Measurements from ENCODE around the gene UVSSA.
"Not testable (repeated sequence)": the region's sequence is repeated elsewhere in the genome, so short reads cannot be mapped to it uniquely, and the experiment has no call there.

Gene UVSSA

DNA sequence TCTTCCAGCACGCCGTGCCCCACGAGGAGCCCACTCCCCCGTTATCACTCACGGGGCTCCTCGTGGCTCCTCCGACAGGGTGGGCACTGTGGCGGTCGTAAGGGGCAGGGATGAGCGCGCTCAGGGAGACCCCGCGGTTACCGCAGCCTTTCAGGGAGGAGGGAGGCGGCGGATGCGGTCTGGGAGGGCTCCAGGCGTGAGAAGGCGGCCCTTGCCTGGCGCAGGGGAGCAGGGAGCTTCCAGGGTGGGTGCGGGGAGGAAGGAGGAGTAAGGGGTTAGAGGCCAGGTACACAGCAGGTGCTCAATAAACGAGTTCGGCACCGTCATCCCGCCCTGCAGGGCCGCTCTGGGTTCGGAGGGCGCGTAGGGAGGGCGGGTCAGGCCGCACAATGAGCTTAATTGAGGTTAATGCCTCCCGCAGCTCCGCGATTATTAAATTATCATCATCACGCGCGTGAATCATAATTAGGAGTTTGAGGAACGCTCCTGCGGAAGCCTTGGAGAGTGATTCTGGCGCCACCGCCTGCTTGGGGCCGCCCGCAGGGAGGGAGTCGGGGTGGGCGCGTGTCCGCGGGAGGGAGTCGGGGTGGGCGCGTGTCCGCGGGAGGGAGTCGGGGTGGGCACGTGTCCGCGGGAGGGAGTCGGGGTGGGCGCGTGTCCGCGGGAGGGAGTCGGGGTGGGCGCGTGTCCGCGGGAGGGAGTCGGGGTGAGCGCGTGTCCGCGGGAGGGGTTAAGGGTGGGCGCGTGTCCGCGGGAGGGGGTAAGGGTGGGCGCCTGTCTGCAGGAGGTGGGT lies 66.9 kb downstream of the UVSSA start:
- no peaks in the 10 kb centered on the region for H3K36me3 Mint-ChIP-seq (ENCODE audit: low read depth)
- H3K4me3 Mint-ChIP-seq = no peak overlapping the region
- H3K27ac Mint-ChIP-seq = no peak overlapping the region
- H3K9me3 Mint-ChIP-seq = no peaks in the 10 kb centered on the region
- H3K27me3 Mint-ChIP-seq = peaks cover 75% of the 10 kb centered on the region
- no peaks in the 10 kb centered on the region for H3K4me1 Mint-ChIP-seq (ENCODE audit: low read depth)
- intact Hi-C loops (cut with micrococcal nuclease) = no loop called here

DNA sequence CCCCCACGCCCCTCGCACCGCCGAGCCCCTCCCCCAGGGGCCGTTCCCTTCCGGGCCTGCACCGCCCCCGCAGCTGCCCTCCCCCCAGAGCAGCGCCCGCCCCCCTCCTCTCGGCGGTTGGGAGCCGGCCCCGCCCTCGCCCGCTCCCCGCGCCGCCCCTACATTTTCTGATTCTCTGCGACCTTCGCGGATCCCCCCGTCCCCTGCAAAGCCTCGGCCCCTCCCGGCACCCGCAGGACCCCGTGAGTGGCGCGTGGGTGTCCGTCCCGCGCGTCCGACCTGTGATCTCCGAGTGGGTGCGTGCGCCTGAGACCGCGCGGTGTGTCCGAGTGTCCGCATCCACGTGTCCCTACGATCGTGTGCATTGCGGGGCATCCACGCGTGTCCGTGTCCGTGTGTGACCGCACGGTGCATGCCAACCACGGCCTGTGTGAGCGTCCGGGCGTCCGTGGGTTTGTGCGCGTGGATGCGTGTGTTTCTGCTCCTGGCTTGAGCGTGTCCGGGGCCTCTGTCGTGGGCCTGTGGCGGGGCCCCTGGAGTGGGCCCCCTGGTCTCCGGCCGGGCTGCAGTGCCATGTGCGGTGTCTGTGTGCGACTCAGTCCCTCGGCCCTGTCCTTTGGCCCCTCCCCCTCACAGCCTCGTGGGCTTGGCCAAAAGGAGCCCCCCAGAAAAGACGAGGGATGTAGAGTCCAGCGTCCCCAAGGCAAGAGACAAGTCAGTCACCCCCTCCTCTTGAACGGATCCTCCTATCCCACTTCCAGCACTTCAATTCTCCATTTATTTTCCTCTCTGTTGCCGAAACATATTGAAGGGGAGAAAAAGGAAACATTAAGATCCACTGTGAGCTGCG lies 68.0 kb downstream of the UVSSA start:
- no peaks in the 10 kb centered on the region for H3K9me3 Mint-ChIP-seq
- H3K27me3 Mint-ChIP-seq = peaks cover 66% of the 10 kb centered on the region
- no peaks in the 10 kb centered on the region for H3K36me3 Mint-ChIP-seq (ENCODE audit: low read depth)
- H3K27ac Mint-ChIP-seq = no peak overlapping the region
- intact Hi-C loops (cut with micrococcal nuclease) = no loop called here
- no peak overlapping the region for H3K4me3 Mint-ChIP-seq
- H3K4me1 Mint-ChIP-seq (ENCODE audit: low read depth) = no peaks in the 10 kb centered on the region

DNA sequence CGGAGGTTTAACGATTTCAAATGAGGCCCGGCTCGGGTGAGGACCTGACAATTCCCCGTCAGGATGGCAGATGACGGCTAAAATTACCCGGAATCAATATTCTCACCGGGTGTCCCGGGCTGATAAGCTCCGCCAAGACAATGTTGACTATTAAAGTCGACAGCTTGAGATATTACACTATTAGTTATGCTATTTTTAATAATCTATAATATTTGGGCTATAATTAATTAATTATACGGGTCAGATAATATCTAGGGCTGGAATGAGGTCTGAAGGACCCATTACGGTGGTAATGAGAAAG lies 68.6 kb downstream of the UVSSA start:
- H3K4me3 Mint-ChIP-seq = no peak overlapping the region
- intact Hi-C loops (cut with micrococcal nuclease) = no loop called here
- H3K4me1 Mint-ChIP-seq (ENCODE audit: low read depth) = no peaks in the 10 kb centered on the region
- H3K36me3 Mint-ChIP-seq (ENCODE audit: low read depth) = no peaks in the 10 kb centered on the region
- H3K27me3 Mint-ChIP-seq = peaks cover 63% of the 10 kb centered on the region
- H3K27ac Mint-ChIP-seq = no peak overlapping the region
- H3K9me3 Mint-ChIP-seq = no peaks in the 10 kb centered on the region

DNA sequence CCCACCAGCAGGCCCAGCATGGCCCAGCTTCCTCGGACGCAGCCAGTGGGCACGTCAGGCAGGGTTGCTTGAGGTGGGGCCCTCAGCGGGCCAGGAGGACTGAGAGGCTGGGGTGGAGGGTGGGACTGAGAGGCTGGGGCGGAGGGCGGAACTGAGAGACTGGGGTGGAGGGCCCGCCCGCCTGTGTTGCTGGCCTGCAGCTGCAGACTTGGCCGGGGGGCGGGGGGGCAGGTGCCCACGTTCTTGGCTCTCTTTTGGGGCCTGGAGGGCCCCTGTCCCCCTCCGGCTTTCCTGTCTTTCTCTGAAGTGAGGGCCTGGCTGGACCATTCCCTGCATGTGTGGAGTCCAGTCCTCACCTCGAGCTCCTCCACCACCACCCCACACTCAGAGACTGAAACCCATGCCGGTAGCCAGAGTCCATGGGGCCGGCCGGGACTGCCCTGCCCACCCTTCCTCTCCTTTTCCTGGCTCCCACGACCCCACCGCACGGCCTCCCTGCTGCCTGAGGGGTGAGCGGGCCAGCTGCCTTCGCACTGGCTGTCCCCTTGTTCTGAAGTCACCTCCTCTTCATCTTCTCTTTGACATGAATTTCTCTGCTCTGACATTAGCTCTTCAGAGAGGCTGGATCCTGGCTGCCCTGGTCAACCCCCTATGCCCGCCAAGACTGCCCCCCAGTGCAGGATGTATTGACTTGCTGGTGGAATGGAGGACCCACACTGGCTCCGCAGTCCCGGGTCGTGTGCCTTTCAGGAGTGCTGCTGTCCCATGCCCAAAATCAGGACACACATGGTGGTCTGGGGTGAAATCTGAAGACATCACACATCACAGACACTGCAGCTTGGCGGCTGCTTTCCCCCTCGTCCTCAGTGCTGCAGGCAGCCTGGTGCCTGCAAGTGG lies 69.3 kb downstream of the UVSSA start:
- no peak overlapping the region for H3K27ac Mint-ChIP-seq
- H3K9me3 Mint-ChIP-seq = no peaks in the 10 kb centered on the region
- intact Hi-C loops (cut with micrococcal nuclease) = no loop called here
- no peaks in the 10 kb centered on the region for H3K4me1 Mint-ChIP-seq (ENCODE audit: low read depth)
- peaks cover 62% of the 10 kb centered on the region for H3K27me3 Mint-ChIP-seq
- H3K36me3 Mint-ChIP-seq (ENCODE audit: low read depth) = no peaks in the 10 kb centered on the region
- H3K4me3 Mint-ChIP-seq = no peak overlapping the region

DNA sequence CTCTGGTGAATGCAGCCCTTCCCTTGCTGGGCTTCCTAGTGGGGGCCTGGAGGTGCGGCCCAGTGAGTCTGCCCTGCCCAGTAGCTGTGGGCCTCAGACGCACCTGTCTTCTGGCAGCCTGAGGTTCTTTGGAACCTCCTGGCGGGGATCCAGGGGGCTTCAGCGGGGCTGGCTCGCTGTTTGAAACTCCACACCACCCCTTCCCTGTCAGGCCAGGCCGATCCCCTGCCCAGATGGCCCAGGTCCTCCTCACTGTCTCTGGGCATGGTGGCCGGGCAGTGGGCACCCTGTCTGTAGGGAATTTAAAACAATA lies 69.9 kb downstream of the UVSSA start:
- intact Hi-C loops (cut with micrococcal nuclease) = no loop called here
- no peaks in the 10 kb centered on the region for H3K9me3 Mint-ChIP-seq
- no peak overlapping the region for H3K27ac Mint-ChIP-seq
- peaks cover 56% of the 10 kb centered on the region for H3K27me3 Mint-ChIP-seq
- no peak overlapping the region for H3K4me3 Mint-ChIP-seq
- no peaks in the 10 kb centered on the region for H3K36me3 Mint-ChIP-seq (ENCODE audit: low read depth)
- no peaks in the 10 kb centered on the region for H3K4me1 Mint-ChIP-seq (ENCODE audit: low read depth)

DNA sequence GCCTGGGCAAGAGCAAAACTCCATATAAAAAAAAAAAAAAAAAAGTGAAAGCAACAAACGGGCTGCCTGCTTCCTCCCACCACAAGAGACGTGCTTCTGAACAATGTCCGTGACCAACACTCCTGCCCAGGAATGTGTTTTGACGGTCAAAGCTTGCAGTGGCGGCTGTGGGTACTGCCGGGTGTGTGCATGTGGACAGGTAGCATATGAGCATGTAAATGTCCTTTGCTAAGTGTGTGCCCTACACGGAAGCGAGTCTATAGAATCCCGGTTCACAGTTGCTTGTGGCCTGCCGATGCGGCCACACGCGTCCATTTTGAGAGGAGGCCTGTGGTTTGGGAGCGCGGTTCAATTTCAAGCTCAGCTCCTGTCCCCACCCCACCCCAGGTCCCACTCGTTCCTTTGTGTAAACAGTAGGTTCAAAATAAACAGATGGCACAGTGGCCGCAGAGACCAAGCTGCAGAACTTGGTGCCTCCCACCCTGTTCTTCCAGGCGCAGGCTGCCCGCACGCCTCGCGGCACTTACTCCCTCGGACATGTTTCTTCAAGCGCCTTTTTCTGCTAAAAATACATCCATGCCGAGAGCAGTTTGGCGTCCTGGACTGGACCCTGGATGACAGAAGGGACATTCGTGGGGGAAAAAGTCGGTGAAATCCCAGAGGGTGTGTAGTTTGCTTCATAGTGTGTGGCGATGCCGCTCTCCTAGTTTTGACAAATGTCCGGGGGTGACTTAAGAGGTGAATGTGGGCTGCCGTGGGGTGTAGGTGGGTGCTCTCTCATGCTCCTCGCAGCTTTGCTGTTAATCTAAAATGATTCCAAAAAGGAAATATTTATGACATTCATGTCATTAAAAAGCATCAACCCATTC lies 70.7 kb downstream of the UVSSA start:
- H3K36me3 Mint-ChIP-seq (ENCODE audit: low read depth) = no peaks in the 10 kb centered on the region
- H3K27me3 Mint-ChIP-seq = peaks cover 51% of the 10 kb centered on the region
- H3K4me3 Mint-ChIP-seq = no peak overlapping the region
- no peak overlapping the region for H3K27ac Mint-ChIP-seq
- no peaks in the 10 kb centered on the region for H3K9me3 Mint-ChIP-seq
- H3K4me1 Mint-ChIP-seq (ENCODE audit: low read depth) = no peaks in the 10 kb centered on the region
- intact Hi-C loops (cut with micrococcal nuclease) = no loop called here

DNA sequence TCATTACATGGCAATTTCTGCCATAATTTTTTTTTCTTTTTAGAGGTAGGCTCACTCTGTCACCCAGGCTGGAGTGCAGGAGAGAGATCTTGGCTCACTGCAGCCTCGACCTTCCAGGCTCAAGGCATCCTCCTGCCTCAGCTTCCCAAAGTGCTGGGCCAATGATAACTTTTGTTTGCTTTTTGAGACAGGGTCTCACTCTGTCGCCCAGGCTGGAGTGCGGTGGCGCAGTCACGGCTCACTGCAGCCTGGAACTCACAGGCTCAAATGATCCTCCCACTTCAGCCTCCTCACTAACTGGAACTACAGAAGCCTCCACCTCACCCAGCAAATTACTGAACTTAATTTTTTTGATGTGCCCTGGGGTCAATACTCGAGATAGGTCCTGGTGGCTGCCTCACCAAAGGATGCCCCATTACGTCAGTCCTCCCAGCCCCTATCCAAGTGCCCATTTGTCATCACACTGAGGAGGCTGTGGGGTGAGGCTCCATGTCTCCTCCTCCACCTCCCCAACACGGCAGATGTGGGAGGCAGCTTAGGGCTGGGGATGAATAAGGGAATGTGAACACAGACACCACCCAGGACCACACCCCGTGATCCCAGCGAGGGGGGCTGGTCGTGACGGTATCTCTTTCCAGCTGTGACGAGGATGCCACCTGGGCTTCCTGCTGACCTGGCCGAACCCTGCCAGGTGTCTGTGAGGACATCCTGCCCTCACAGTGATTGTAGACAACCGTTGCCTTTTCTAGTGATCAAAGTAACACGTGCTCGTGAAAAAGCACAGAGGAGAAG lies 71.7 kb downstream of the UVSSA start:
- H3K27ac Mint-ChIP-seq = no peak overlapping the region
- peaks cover 45% of the 10 kb centered on the region for H3K27me3 Mint-ChIP-seq
- H3K36me3 Mint-ChIP-seq (ENCODE audit: low read depth) = no peaks in the 10 kb centered on the region
- H3K4me1 Mint-ChIP-seq (ENCODE audit: low read depth) = no peaks in the 10 kb centered on the region
- no peaks in the 10 kb centered on the region for H3K9me3 Mint-ChIP-seq
- H3K4me3 Mint-ChIP-seq = no peak overlapping the region
- intact Hi-C loops (cut with micrococcal nuclease) = no loop called here

DNA sequence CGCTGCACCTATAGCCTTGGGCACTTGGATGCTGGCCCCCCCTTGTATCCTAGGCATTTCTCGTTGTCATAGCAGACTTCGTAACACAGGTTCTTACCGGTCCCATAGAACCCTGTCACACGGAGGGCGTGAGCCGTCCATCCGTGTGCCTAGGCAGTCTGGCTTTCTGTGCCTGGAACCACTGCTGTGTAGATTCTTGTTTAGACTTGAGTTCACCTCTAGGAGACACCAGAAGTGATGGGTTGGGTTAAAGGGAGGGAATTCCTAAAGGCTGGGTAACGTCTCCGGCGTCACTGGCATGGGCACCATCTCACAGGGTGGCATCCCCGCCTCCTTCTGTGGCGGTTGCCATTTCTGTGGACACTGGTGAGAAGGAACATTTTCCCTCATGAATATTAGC lies 72.7 kb downstream of the UVSSA start:
- no peaks in the 10 kb centered on the region for H3K9me3 Mint-ChIP-seq

DNA sequence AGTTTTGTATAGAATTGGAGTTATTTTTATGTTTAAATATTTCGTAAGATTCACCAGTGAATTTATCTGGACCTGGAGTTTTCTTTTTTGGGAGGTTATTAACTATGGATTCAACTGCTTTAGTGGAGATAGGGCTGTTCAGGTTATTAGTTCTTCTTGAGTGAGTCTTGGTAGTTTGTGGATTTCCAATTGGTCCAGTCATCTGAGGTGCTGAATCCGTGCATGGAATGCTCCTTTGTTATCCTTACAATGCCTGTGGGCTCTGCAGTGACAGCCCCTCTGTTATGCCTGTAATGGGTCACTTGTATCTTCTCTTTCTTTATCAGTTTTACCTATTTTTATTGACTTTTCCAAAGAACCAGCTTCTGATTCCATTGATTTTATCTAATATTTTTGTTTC lies 74.6 kb downstream of the UVSSA start:
- no peaks in the 10 kb centered on the region for H3K36me3 Mint-ChIP-seq (ENCODE audit: low read depth)

More for the DNA sequence above, 72.7 kb downstream of the UVSSA start:
- Mint-ChIP-seq H3K27me3 (peaks cover 45% of the 10 kb centered on the region), H3K27ac (no peak overlapping the region), H3K36me3 (ENCODE audit: low read depth) (no peaks in the 10 kb centered on the region), H3K4me1 (ENCODE audit: low read depth) (no peaks in the 10 kb centered on the region), H3K4me3 (no peak overlapping the region)
- intact Hi-C loops (cut with micrococcal nuclease) = no loop called here

DNA sequence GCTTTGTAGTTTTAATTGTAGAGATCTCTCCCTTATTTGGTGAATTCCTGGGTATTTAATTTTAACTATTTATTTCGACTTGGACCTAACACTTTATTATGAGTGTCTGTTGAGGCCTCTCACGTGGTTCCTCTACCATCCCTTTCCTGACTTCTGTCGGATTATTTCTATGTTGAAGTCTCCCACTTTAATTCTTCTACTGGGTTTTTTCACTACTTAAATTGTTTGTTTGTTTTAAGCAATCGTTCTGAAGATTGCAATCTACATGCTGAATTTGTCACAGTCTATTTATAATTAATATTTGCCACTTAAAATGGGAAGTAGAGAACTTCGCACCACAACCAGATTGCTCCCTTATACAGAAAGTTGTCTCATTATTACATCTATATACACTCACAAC lies 80.0 kb downstream of the UVSSA start:
- H3K36me3 Mint-ChIP-seq (ENCODE audit: low read depth) = no peaks in the 10 kb centered on the region
- H3K9me3 Mint-ChIP-seq = no peaks in the 10 kb centered on the region
- no peaks in the 10 kb centered on the region for H3K4me1 Mint-ChIP-seq (ENCODE audit: low read depth)
- H3K4me3 Mint-ChIP-seq = no peak overlapping the region
- intact Hi-C loops (cut with micrococcal nuclease) = no loop called here
- peaks cover 18% of the 10 kb centered on the region for H3K27me3 Mint-ChIP-seq
- H3K27ac Mint-ChIP-seq = no peak overlapping the region

More for the DNA sequence above, 74.6 kb downstream of the UVSSA start:
- Mint-ChIP-seq H3K4me3 (no peak overlapping the region), H3K27me3 (peaks cover 37% of the 10 kb centered on the region), H3K27ac (no peak overlapping the region), H3K4me1 (ENCODE audit: low read depth) (no peaks in the 10 kb centered on the region), H3K9me3 (no peaks in the 10 kb centered on the region)
- intact Hi-C loops (cut with micrococcal nuclease) = no loop called here

DNA sequence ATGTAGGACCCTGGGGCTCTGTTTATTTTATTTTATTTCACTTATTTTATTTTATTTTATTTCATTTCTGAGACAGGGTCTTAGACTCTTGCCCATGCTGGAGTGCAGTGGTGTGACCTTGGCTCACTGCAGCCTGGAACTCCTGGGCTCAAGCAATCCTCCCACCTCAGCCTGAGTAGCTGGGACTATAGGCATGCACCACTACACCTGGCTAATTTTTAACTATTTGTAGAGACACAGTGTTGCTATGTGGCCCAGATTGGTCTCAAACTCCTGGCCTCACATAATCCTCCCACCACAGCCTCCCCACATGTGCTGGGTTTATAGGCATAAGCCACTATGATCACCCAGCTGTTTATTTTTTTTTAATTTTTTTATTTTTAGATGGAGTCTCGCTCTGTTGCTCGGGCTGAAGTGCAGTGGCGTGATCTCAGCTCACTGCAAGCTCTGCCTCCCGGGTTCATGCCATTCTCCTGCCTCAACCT lies 96.7 kb downstream of the UVSSA start:
- H3K27me3 Mint-ChIP-seq; H3K4me1 Mint-ChIP-seq (ENCODE audit: low read depth); H3K27ac Mint-ChIP-seq; H3K36me3 Mint-ChIP-seq (ENCODE audit: low read depth); H3K4me3 Mint-ChIP-seq; intact Hi-C loops (cut with micrococcal nuclease); H3K9me3 Mint-ChIP-seq: not testable (repeated sequence)

All from dendritic cell treated with granulocyte-macrophage colony-stimulating factor and Interleukin-4, amounts not matched to agents 40 ng/mL and 50 ng/mL, for 4 days (primary cell).